PFSK-1 (cell line): ENCODE data around the gene SMYD4.

Experiments
- FOXP2 ChIP-seq: optimal IDR thresholded peaks from 2 replicates; pipeline ENCODE3; 2011; ENCODE audit warnings: borderline replicate concordance, control low read depth, inconsistent platforms; ENCODE audit not compliant: insufficient read depth; ENCODE audit errors: extremely low read length, extremely low read depth
- POLR2AphosphoS5 ChIP-seq: IDR thresholded peaks from 2 replicates; pipeline ENCODE4 v1.6.1; 2012; ENCODE audit warnings: low read depth, mild to moderate bottlenecking, control low read depth, low read length, moderate library complexity
- SIN3A ChIP-seq: IDR thresholded peaks from 2 replicates; pipeline ENCODE4 v1.6.1; 2012; ENCODE audit warnings: mild to moderate bottlenecking, low read length, moderate library complexity, borderline replicate concordance; ENCODE audit not compliant: insufficient read depth
- TAF1 ChIP-seq: IDR thresholded peaks from 2 replicates; pipeline ENCODE4 v1.6.1; 2012; ENCODE audit warnings: low read length, control low read depth, borderline replicate concordance; ENCODE audit not compliant: insufficient read depth
- TF ChIP-seq, protein P1 (sequence below), 2 experiments: IDR thresholded peaks; 2 replicates each; pipeline versions ENCODE4 v1.6.1 to v1.8.0; 2011 to 2012; ENCODE audit warnings: low read depth in 2 of 2, low read length in 2 of 2, control low read depth in 1 of 2, inconsistent platforms in 1 of 2, mild to moderate bottlenecking in 1 of 2, moderate library complexity in 1 of 2; ENCODE audit not compliant: insufficient read depth in 1 of 2

- no peak for TF ChIP-seq POLR2AphosphoS5
- TF ChIP-seq TAF1: no peak
- TF ChIP-seq, protein P1, sequence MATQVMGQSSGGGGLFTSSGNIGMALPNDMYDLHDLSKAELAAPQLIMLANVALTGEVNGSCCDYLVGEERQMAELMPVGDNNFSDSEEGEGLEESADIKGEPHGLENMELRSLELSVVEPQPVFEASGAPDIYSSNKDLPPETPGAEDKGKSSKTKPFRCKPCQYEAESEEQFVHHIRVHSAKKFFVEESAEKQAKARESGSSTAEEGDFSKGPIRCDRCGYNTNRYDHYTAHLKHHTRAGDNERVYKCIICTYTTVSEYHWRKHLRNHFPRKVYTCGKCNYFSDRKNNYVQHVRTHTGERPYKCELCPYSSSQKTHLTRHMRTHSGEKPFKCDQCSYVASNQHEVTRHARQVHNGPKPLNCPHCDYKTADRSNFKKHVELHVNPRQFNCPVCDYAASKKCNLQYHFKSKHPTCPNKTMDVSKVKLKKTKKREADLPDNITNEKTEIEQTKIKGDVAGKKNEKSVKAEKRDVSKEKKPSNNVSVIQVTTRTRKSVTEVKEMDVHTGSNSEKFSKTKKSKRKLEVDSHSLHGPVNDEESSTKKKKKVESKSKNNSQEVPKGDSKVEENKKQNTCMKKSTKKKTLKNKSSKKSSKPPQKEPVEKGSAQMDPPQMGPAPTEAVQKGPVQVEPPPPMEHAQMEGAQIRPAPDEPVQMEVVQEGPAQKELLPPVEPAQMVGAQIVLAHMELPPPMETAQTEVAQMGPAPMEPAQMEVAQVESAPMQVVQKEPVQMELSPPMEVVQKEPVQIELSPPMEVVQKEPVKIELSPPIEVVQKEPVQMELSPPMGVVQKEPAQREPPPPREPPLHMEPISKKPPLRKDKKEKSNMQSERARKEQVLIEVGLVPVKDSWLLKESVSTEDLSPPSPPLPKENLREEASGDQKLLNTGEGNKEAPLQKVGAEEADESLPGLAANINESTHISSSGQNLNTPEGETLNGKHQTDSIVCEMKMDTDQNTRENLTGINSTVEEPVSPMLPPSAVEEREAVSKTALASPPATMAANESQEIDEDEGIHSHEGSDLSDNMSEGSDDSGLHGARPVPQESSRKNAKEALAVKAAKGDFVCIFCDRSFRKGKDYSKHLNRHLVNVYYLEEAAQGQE (IDR thresholded peaks at IDR 0.05; ENCODE audit: insufficient read depth in 1 of 2, low read depth in 2 of 2, low read length in 2 of 2): no peak
- no peak for TF ChIP-seq SIN3A
- no peak for TF ChIP-seq FOXP2
Observed at GRCh38 chr17:1810450-1811103, 19.1 kb downstream of the SMYD4 start.
